HepG2 (cell line): ENCODE measurements around the gene SLC2A4. TPM values are rescaled to one million over a fixed set of nuclear protein-coding genes. Genes with fewer than 3 reads are reported as not detected.

Experiments
- AHDC1 ChIP-seq: sonication (generic); formaldehyde crosslinking; IDR thresholded peaks from 2 replicates; pipeline ENCODE4 v1.5.1; 2020; ENCODE audit warnings: mild to moderate bottlenecking, missing genetic modification reagents, borderline replicate concordance
- HHEX ChIP-seq: IDR thresholded peaks from 2 replicates; pipeline ENCODE4 v1.6.1; 2016; ENCODE audit warnings: control low read depth
- HOXD1 ChIP-seq: sonication (generic); formaldehyde crosslinking; IDR thresholded peaks from 2 replicates; pipeline ENCODE4 v1.5.0; 2020; ENCODE audit warnings: missing genetic modification reagents
- JUNB ChIP-seq: sonication (generic); formaldehyde crosslinking; IDR thresholded peaks from 2 replicates; pipeline ENCODE4 v1.8.0; 2022; ENCODE audit warnings: missing genetic modification reagents, mild to moderate bottlenecking, borderline replicate concordance
- KDM3A ChIP-seq: IDR thresholded peaks from 2 replicates; pipeline ENCODE4 v1.6.1; 2018; ENCODE audit warnings: low read depth, missing compliant biosample characterization
- KDM5B ChIP-seq: sonication (generic); formaldehyde crosslinking; IDR thresholded peaks from 2 replicates; pipeline ENCODE4 v1.4.0; 2020; ENCODE audit warnings: missing genetic modification reagents, mild to moderate bottlenecking, borderline replicate concordance
- MAZ ChIP-seq, 2 experiments: sonication (generic) in 1 of 2; formaldehyde crosslinking in 1 of 2; IDR thresholded peaks; 2 replicates each; pipeline versions ENCODE4 v1.5.0 to v1.6.1; 2012 to 2020; ENCODE audit warnings: low read depth in 2 of 2, mild to moderate bottlenecking in 2 of 2, borderline replicate concordance in 1 of 2, improper control_type of control experiment in 1 of 2, low read length in 1 of 2, missing genetic modification reagents in 1 of 2, moderate library complexity in 1 of 2
- NR0B2 ChIP-seq: sonication (generic); formaldehyde crosslinking; IDR thresholded peaks from 2 replicates; pipeline ENCODE4 v1.4.0; 2020; ENCODE audit warnings: mild to moderate bottlenecking, missing genetic modification reagents
- REL ChIP-seq: sonication (generic); formaldehyde crosslinking; conservative IDR thresholded peaks from 2 replicates; pipeline ENCODE4 v1.8.0; 2022; ENCODE audit warnings: mild to moderate bottlenecking, missing genetic modification reagents, moderate library complexity
- SRSF9 ChIP-seq: fragments of 200-400 bp; formaldehyde crosslinking; IDR thresholded peaks from 2 replicates; pipeline ENCODE4 v1.6.1; 2018; ENCODE audit warnings: borderline replicate concordance, mild to moderate bottlenecking, low read depth, low read length; ENCODE audit not compliant: insufficient read depth, poor library complexity, severe bottlenecking
- TFDP1 ChIP-seq: IDR thresholded peaks from 2 replicates; pipeline ENCODE4 v1.6.1; 2016; ENCODE audit warnings: missing compliant biosample characterization, missing genetic modification reagents, borderline replicate concordance
- TRIM22 ChIP-seq: fragments of 450-650 bp; IDR thresholded peaks from 2 replicates; pipeline ENCODE4 v1.6.1; 2017
- ZFP82 ChIP-seq: sonication (generic); formaldehyde crosslinking; IDR thresholded peaks from 2 replicates; pipeline ENCODE4 v1.5.1; 2020; ENCODE audit warnings: mild to moderate bottlenecking, missing genetic modification reagents, borderline replicate concordance
- ZNF253 ChIP-seq: sonication (generic); formaldehyde crosslinking; IDR thresholded peaks from 2 replicates; pipeline ENCODE4 v1.8.0; 2022; ENCODE audit warnings: mild to moderate bottlenecking, missing genetic modification reagents, borderline replicate concordance
- ZNF773 ChIP-seq: sonication (generic); formaldehyde crosslinking; IDR thresholded peaks from 2 replicates; pipeline ENCODE4 v1.4.0; 2020; ENCODE audit warnings: missing genetic modification reagents, borderline replicate concordance
- polyA plus RNA-seq, 8 experiments: library from polyadenylated mRNA; depleted of rRNA in 3 of 8; stranded (reverse) in 7 of 8; unstranded in 1 of 8; fragments of >200 nt; fragmentation: Illumina TruSeq in 4 of 8; extraction: Trizol in 4 of 8; gene quantifications; 2 replicates each; pipeline versions ENCODE4 v1.2.1 to v1.2.3, GENCODE V29; 2011 to 2016; ENCODE audit warnings: low read depth in 4 of 8, missing spikeins in 1 of 8, mixed read lengths in 1 of 8; ENCODE audit not compliant: insufficient read depth in 1 of 8
- total RNA-seq, 5 experiments: library from RNA; depleted of rRNA; stranded (reverse); fragments of >200 nt; fragmentation: Illumina TruSeq; extraction: Trizol; gene quantifications; 2 replicates each; pipeline ENCODE4 v1.2.3, GENCODE V29; 2016; ENCODE audit warnings: low read depth in 1 of 5

Gene SLC2A4
- total and polyA plus RNA-seq, 2 of the 13 experiments (the other 11 are each of a cell fraction or from before 2014, with no cell fraction given) = 4.9 to 5.8 TPM

GRCh38 chr17:7259555-7259889 is 22.0 kb upstream of the SLC2A4 start (continued):
- TF ChIP-seq KDM5B (CRISPR knock-in tag) (0 out of 2 replicates have a peak, but pooled peaks have one; percentile 4), TFDP1 (CRISPR knock-in tag) (no peak), AHDC1 (no peak), HHEX (CRISPR knock-in tag) (no peak), HOXD1 (CRISPR knock-in tag) (no peak), MAZ (IDR thresholded peaks at IDR 0.05; ENCODE audit: borderline replicate concordance, low read depth, low read length) (no peak), MAZ (CRISPR knock-in tag; IDR thresholded peaks at IDR 0.05; ENCODE audit: low read depth) (no peak), SRSF9 (no peak), ZNF773 (no peak), ZFP82 (CRISPR knock-in tag) (no peak), REL (no peak), KDM3A (no peak), TRIM22 (no peak), NR0B2 (CRISPR knock-in tag) (no peak), JUNB (no peak), ZNF253 (CRISPR knock-in tag) (no peak)
